ENCODE measurements around the gene NCLN. TPM values are rescaled to one million over a fixed set of nuclear protein-coding genes. Genes with fewer than 3 reads are reported as not detected.

Gene NCLN
- total RNA-seq, 1 donor from 2014 or later = 12.2 TPM

GRCh38 chr19:3231288-3231687 is 45.6 kb downstream of the NCLN start:
- H3K4me3 Mint-ChIP-seq = no peak overlapping the region
- H3K27me3 Mint-ChIP-seq (ENCODE audit: insufficient read depth, low read depth) = peaks cover 2% of the 10 kb centered on the region
- Histone ChIP-seq H3K4me3 (no peak overlapping the region), H2AFZ (replicated peaks) (no peak overlapping the region), H3K9me3 (ENCODE audit: low read depth) (no peaks in the 10 kb centered on the region), H3K4me1 (peaks cover 8% of the 10 kb centered on the region), H3K27ac (no peak overlapping the region), H3K9ac (no peak overlapping the region), H3K79me2 (ENCODE audit: low read depth) (no peaks in the 10 kb centered on the region), H4K20me1 (ENCODE audit: low read depth) (peaks cover 62% of the 10 kb centered on the region), H3K4me2 (no peak overlapping the region), H3K36me3 (no peaks in the 10 kb centered on the region), H3K27me3 (no peaks in the 10 kb centered on the region), H3F3A (ENCODE audit: low read depth) (peaks cover 16% of the 10 kb centered on the region)
- H3K9me3 Mint-ChIP-seq = no peaks in the 10 kb centered on the region
- TF ChIP-seq EZH2 (IDR thresholded peaks at IDR 0.05) (no peak), CTCF (IDR thresholded peaks at IDR 0.05) (no peak), EZH2phosphoT487 (IDR thresholded peaks at IDR 0.05) (no peak)
- peaks cover 16% of the 10 kb centered on the region for H3K4me1 Mint-ChIP-seq
- DNase-seq (ENCODE audit: low spot score) = no peak
- peaks cover 3% of the 10 kb centered on the region for H3K36me3 Mint-ChIP-seq
- no peak overlapping the region for H3K27ac Mint-ChIP-seq

- Histone ChIP-seq H4K20me1 (ENCODE audit: low read depth) (peaks cover 45% of the 10 kb centered on the region), H3K4me1 (peaks cover 2% of the 10 kb centered on the region), H3K4me2 (no peak overlapping the region), H3K9me3 (ENCODE audit: low read depth) (no peaks in the 10 kb centered on the region), H3F3A (ENCODE audit: low read depth) (peaks cover 2% of the 10 kb centered on the region), H3K9ac (no peak overlapping the region), H3K4me3 (no peak overlapping the region), H3K27ac (no peak overlapping the region), H2AFZ (replicated peaks) (no peak overlapping the region), H3K79me2 (ENCODE audit: low read depth) (no peaks in the 10 kb centered on the region), H3K36me3 (no peaks in the 10 kb centered on the region), H3K27me3 (no peaks in the 10 kb centered on the region)
- no peak overlapping the region for H3K4me3 Mint-ChIP-seq
- DNase-seq (ENCODE audit: low spot score) = no peak
- H3K4me1 Mint-ChIP-seq = peaks cover 3% of the 10 kb centered on the region
- H3K36me3 Mint-ChIP-seq = peaks cover 3% of the 10 kb centered on the region
- TF ChIP-seq EZH2phosphoT487 (IDR thresholded peaks at IDR 0.05) (no peak), EZH2 (IDR thresholded peaks at IDR 0.05) (no peak), CTCF (IDR thresholded peaks at IDR 0.05) (no peak)
- no peaks in the 10 kb centered on the region for H3K9me3 Mint-ChIP-seq
- no peak overlapping the region for H3K27ac Mint-ChIP-seq
- peaks cover 2% of the 10 kb centered on the region for H3K27me3 Mint-ChIP-seq (ENCODE audit: insufficient read depth, low read depth)
These were observed 47.4 kb downstream of the NCLN start for GRCh38 chr19:3233116-3233515.

GRCh38 chr19:3233831-3234230 is 48.1 kb downstream of the NCLN start:
- Histone ChIP-seq H3K79me2 (ENCODE audit: low read depth) (no peaks in the 10 kb centered on the region), H3K4me3 (no peak overlapping the region), H3F3A (ENCODE audit: low read depth) (no peaks in the 10 kb centered on the region), H4K20me1 (ENCODE audit: low read depth) (peaks cover 37% of the 10 kb centered on the region), H3K27me3 (no peaks in the 10 kb centered on the region), H3K36me3 (no peaks in the 10 kb centered on the region), H3K27ac (no peak overlapping the region), H3K4me1 (no peaks in the 10 kb centered on the region), H3K4me2 (no peak overlapping the region), H2AFZ (replicated peaks) (no peak overlapping the region), H3K9ac (no peak overlapping the region), H3K9me3 (ENCODE audit: low read depth) (no peaks in the 10 kb centered on the region)
- Mint-ChIP-seq H3K4me3 (no peak overlapping the region), H3K9me3 (no peaks in the 10 kb centered on the region), H3K36me3 (peaks cover 3% of the 10 kb centered on the region), H3K4me1 (peaks cover 3% of the 10 kb centered on the region), H3K27ac (no peak overlapping the region), H3K27me3 (ENCODE audit: insufficient read depth, low read depth) (peaks cover 2% of the 10 kb centered on the region)
- DNase-seq (ENCODE audit: low spot score) = peak; percentile 36
- no peak for TF ChIP-seq EZH2phosphoT487 (IDR thresholded peaks at IDR 0.05)
- peak; percentile 22 for TF ChIP-seq CTCF (IDR thresholded peaks at IDR 0.05)
- TF ChIP-seq EZH2 (IDR thresholded peaks at IDR 0.05) = no peak

All from neural progenitor cell (in vitro differentiated cells).